Gastrocnemius medialis (tissue), 4 donors: ENCODE measurements around the gene ZNF565. TPM values are rescaled to one million over a fixed set of nuclear protein-coding genes. Genes with fewer than 3 reads are reported as not detected.

Source experiments
- ATAC-seq, 2 donors: fragments of 150-250 bp; one replicate each; pipeline ENCODE4 v1.9.1; 2016
- DNase-seq, 2 donors: peaks; one replicate each; pipeline ENCODE4 v3.0.0-alpha.2; 2019
- H3K27ac ChIP-seq, 4 donors: fragments of 200-600 bp; sonication (generic); 1 replicate in 1 of 4; 2 replicates in 3 of 4; pipeline ENCODE4 v1.5.1; 2016 to 2018; ENCODE audit warnings: mild to moderate bottlenecking in 2 of 4, moderate library complexity in 1 of 4
- H3K27me3 ChIP-seq, 3 donors: fragments of 200-600 bp; sonication (generic) in 2 of 3; 1 replicate in 1 of 3; 2 replicates in 2 of 3; pipeline versions ENCODE4 v1.5.1 to v1.6.0; 2016 to 2019; ENCODE audit warnings: mild to moderate bottlenecking in 1 of 3, moderate library complexity in 1 of 3
- H3K36me3 ChIP-seq, 2 donors: fragments of 200-600 bp; sonication (generic) in 1 of 2; one replicate each; pipeline ENCODE4 v1.5.1; 2017 to 2018
- H3K4me1 ChIP-seq, 2 donors: fragments of 200-600 bp; sonication (generic) in 1 of 2; one replicate each; pipeline ENCODE4 v1.5.1; 2016 to 2017; ENCODE audit warnings: mild to moderate bottlenecking in 2 of 2
- H3K4me3 ChIP-seq, 4 donors: fragments of 200-600 bp; sonication (generic) in 3 of 4; 1 replicate in 1 of 4; 2 replicates in 3 of 4; pipeline ENCODE4 v1.5.1; 2016 to 2019; ENCODE audit warnings: mild to moderate bottlenecking in 2 of 4
- H3K9me3 ChIP-seq, 3 donors: fragments of 200-600 bp; sonication (generic) in 2 of 3; 1 replicate in 1 of 3; 2 replicates in 2 of 3; pipeline ENCODE4 v1.5.1; 2016 to 2019
- POLR2A ChIP-seq, 2 donors: fragments of 450-650 bp; IDR thresholded peaks; one replicate each; pipeline ENCODE4 v1.6.1; 2017; ENCODE audit warnings: antibody characterized with exemption in 2 of 2, mild to moderate bottlenecking in 2 of 2, moderate library complexity in 2 of 2
- in situ Hi-C, 4 donors: fragments of 200-750 bp; cut with MboI; loops; one replicate each; pipeline versions ENCODE4 v1.15.0 to v1.8.0; 2017; ENCODE audit warnings: low sequenced_read_pairs in 4 of 4
- intact Hi-C: fragments of 100-400 bp; cut with DNase I; formaldehyde crosslinking; loops from one replicate; pipeline ENCODE4 v1.15.1; 2023; ENCODE audit warnings: low total_unique reads
- total RNA-seq, 4 donors: library from RNA; depleted of rRNA; stranded (reverse); fragments of >200 nt; gene quantifications; one replicate each; pipeline versions ENCODE4 v1.1.0 to v1.2.3, GENCODE V29; 2016
- TF ChIP-seq, protein P1 (sequence below), 5 experiments: fragments of 450-650 bp in 3 of 5; fragments of 200-600 bp in 2 of 5; sonication (generic) in 2 of 5; IDR thresholded peaks in 4 of 5; conservative IDR thresholded peaks in 1 of 5; 1 replicate in 4 of 5; 2 replicates in 1 of 5; pipeline ENCODE4 v1.5.1; 2016 to 2019; ENCODE audit warnings: antibody characterized with exemption in 5 of 5, mild to moderate bottlenecking in 3 of 5, moderate library complexity in 3 of 5

The ZNF565 gene
- total RNA-seq, 4 donors from 2014 or later, result 1.7 to 5.3 (median 2.3) TPM

DNA sequence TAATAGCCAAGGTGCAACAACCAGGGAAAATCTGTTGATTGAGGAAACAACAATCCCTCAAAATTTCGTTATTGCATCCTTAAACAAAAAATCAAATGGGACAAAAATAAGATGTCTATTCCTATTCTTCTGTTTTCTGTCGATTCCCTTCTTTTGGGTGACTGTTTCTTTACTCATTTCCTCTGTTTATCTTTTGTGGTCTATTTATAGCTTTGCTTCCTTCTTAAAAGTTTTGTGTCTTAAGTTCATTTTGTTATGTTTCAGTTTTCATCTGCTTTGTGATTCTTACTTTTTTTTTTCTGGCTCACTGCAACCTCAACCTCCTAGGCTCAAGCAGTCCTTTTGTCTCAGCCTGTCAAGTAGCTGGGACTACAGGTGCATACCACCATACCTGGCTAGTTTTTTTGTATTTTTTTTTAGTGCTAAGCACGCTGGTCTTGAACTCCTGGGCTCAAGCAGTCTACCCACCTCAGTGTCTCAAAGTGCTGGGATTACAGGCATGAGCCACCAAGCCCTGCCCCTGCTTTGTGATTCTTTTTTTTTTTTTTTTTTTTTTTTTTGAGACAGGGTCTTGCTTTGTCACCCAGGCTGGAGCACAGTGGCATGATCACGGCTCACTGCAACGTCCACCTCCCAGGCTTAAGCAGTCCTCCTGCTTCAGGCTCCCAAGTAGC, 10.9 kb upstream of the ZNF565 start:
- no peak for DNase-seq
- Histone ChIP-seq H3K27ac (no peak overlapping the region), H3K4me3 (no peak overlapping the region), H3K36me3 (peaks cover 0 to 58% of the 10 kb centered on the region in 2 donors), H3K27me3 (no peaks in the 10 kb centered on the region), H3K9me3 (no peaks in the 10 kb centered on the region), H3K4me1 (peaks cover 5 to 13% of the 10 kb centered on the region in 2 donors)
- intact Hi-C loops, result no loop called here
- TF ChIP-seq, protein P1, sequence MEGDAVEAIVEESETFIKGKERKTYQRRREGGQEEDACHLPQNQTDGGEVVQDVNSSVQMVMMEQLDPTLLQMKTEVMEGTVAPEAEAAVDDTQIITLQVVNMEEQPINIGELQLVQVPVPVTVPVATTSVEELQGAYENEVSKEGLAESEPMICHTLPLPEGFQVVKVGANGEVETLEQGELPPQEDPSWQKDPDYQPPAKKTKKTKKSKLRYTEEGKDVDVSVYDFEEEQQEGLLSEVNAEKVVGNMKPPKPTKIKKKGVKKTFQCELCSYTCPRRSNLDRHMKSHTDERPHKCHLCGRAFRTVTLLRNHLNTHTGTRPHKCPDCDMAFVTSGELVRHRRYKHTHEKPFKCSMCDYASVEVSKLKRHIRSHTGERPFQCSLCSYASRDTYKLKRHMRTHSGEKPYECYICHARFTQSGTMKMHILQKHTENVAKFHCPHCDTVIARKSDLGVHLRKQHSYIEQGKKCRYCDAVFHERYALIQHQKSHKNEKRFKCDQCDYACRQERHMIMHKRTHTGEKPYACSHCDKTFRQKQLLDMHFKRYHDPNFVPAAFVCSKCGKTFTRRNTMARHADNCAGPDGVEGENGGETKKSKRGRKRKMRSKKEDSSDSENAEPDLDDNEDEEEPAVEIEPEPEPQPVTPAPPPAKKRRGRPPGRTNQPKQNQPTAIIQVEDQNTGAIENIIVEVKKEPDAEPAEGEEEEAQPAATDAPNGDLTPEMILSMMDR (IDR thresholded peaks at IDR 0.05 in 4 of 5, conservative IDR thresholded peaks at IDR 0.05 in 1 of 5), result no peak
- TF ChIP-seq POLR2A (IDR thresholded peaks at IDR 0.05), result no peak
- in situ Hi-C loops, result loop anchor here in 1 of 4 donors (25.0 kb wide), 1 partner anchor 137 kb away; no protein-coding TSS in a partner anchor
- ATAC-seq, result no peak

DNA sequence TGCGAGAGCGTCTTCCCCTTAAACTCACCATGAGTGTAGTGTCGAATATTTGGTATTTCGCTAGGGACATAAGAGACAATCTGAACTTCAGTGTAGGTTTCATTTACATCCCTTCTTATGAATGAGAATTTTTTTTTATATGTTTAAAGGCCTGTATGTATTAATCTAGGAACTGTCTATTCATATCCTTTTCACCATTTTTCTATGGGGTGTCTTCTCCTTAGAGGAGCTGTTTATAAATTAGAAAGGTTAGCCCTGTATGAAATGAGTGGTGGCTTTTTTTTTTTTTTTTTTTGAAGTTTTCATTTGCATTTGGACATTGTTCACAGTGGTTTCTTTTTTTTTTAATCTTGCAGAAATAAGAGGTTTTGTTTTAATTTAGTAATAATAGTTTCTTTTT, 8.0 kb upstream of the ZNF565 start:
- in situ Hi-C loops (no loop called here), intact Hi-C loops (no loop called here)
- peaks cover 9 to 29% of the 10 kb centered on the region in 2 donors for H3K4me1 ChIP-seq
- no peak for TF ChIP-seq POLR2A (IDR thresholded peaks at IDR 0.05)
- TF ChIP-seq, protein P1 (IDR thresholded peaks at IDR 0.05 in 4 of 5, conservative IDR thresholded peaks at IDR 0.05 in 1 of 5), result no peak
- DNase-seq (no peak), ATAC-seq (no peak)
- no peak overlapping the region for H3K4me3 ChIP-seq
- no peak overlapping the region for H3K27ac ChIP-seq
- H3K36me3 ChIP-seq, result peaks cover 0 to 29% of the 10 kb centered on the region in 2 donors
- H3K27me3 ChIP-seq, result no peaks in the 10 kb centered on the region
- H3K9me3 ChIP-seq, result no peaks in the 10 kb centered on the region

DNA sequence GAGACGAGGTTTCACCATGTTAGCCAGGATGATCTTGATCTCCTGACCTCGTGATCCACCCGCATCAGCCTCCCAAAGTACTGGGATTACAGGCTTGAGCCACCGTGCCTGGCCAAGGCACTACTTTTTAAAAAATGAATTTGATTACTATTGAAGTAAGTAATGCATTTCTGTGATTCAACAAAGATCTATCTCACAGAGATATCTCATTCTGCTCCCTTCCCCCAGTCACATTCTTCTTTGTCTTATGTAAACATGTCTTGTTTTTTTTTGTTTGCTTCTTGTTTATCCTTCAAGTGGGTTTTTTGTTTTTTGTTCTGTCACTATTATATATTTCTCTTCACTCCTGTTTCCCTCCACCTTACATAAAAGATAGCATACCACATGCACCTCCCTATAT, 7.0 kb upstream of the ZNF565 start:
- H3K36me3 ChIP-seq, result peaks cover 0 to 20% of the 10 kb centered on the region in 2 donors
- in situ Hi-C loops, result no loop called here
- H3K4me1 ChIP-seq, result peaks cover 13 to 38% of the 10 kb centered on the region in 2 donors

DNA sequence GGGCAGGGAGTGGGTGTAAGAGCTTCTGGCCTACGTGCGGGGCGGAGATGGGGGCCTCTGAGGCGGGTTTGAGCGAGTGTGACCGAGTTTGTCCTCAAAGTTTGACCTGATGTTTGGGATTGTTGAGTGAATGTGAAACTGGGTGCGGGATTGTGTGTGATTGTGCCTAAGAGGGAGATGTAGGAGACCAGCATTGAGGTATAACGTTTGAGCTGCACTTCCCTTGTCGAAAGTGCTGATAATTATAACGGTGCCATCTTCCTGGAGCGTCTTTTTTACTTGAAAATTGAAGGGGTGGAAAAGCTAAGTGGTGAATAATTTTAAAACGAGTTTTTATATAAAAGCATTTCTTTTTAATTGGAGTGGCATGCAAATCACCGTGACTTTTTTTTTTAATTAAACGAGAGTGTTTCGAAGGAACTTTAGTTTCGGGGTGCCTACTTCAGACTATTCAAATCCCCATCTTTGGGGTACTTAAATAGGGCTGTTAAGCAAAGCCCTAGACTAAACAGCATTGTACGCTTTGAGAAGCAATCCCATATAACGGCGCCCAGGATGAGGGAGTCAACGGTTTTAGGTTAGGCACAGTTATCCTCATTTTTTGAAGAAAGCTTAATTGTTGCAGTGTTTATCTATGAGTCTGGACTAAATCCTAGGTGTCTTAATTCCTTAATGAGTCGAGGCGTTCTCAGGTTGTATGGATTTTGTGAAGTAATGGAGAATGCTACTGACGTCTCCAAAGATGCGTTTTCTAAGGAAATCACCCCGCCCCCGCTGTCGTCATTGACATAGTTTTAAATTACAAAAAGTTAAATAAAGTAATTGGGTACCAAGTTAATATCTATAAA, 1.0 kb upstream of the ZNF565 start:
- DNase-seq (no peak), ATAC-seq (peak; percentile 1 to 16)
- Histone ChIP-seq H3K9me3 (no peaks in the 10 kb centered on the region), H3K4me1 (peaks cover 29 to 34% of the 10 kb centered on the region in 2 donors), H3K27me3 (no peaks in the 10 kb centered on the region), H3K27ac (peak overlapping the region; percentile 89 to 98 (median 96)), H3K36me3 (no peaks in the 10 kb centered on the region), H3K4me3 (peak overlapping the region; percentile 76 to 93 (median 77))
- TF ChIP-seq, protein P1 (IDR thresholded peaks at IDR 0.05 in 4 of 5, conservative IDR thresholded peaks at IDR 0.05 in 1 of 5), result no peak
- TF ChIP-seq POLR2A (IDR thresholded peaks at IDR 0.05), result no peak
- intact Hi-C loops, result loop anchor here (1.0 to 10.0 kb wide), 6 partner anchors 61 to 999 kb away; partner anchors contain the start of genes COX7A1, HSPB6, LRFN3 and PROSER3
- in situ Hi-C loops, result no loop called here

More for the DNA sequence above, 7.0 kb upstream of the ZNF565 start:
- Histone ChIP-seq H3K9me3 (no peaks in the 10 kb centered on the region), H3K27me3 (no peaks in the 10 kb centered on the region), H3K4me3 (no peak overlapping the region), H3K27ac (no peak overlapping the region)
- ATAC-seq (no peak), DNase-seq (no peak)
- TF ChIP-seq POLR2A (IDR thresholded peaks at IDR 0.05), result no peak
- TF ChIP-seq, protein P1 (IDR thresholded peaks at IDR 0.05 in 4 of 5, conservative IDR thresholded peaks at IDR 0.05 in 1 of 5), result no peak
- intact Hi-C loops, result no loop called here
